ENCODE results near the gene CDKN2D.

The CDKN2D gene

GRCh38 chr19:10520652-10521318 is 48.0 kb downstream of the CDKN2D start:
- no peak for DNase-seq (ENCODE audit: low spot score)

DNA sequence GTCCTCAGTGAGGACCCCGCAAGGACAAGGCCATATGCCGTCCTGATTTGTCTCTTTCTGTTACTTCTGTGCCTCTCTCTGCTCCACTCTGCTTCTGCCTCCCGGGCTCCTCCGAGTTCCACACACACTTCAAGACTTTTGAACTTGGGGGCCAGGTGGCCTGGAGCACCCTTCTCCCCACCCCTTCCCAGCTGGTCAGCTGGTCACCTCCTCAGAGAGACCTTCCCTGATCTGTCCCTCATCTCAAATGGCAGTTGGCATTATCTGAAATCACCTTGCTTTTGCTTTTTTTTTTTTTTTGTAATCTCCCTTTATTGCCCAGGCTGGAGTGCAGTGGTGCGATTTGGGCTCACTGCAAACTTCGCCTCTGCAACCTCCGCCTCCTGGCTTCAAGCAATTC is 49.4 kb downstream of the CDKN2D start:
- no peak for DNase-seq (ENCODE audit: low spot score)

DNA sequence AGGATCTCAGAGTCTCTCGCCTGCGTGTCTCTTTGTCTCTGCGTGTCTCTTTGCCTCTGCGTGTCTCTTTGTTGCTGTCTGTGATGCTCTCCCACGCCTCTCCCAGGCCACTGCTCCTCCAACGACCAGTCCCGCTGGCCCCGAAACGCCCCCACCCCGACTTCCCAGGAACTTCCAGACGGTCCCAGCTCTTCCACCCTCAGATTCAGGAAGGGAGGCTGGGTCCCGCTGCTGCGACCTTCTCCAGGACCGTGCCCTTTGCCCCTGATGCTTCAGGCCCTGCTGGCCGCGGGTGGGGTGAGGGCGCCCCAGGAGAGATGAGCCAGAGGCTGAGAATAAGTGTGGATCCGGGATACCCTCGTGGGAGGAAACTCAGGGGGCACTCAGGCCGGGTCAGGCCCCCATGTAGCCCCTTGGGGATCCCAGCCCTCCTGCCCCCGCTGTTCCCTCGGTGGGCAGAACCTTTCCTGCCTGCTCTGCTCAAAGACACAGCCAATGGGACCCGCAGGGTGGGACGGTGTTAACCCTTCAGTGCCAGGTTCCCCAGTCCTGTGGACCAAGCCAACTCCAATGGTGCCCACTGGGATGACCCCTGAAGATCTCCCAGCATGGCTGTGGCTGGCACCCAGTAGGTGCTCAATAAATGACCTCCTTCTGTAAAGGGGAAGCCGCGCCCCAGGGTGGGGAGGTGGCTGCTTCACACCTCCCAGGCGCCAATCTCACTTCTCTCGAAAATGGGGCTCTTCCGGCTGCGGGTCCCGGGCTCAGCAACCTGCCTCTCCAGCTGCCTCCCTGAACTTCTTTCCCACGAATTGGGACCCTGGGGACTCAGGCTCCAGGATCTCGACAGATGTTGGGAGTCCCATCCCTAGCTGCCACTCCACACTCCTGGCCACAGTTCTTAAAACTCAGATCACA is 50.1 kb downstream of the CDKN2D start:
- DNase-seq (ENCODE audit: low spot score) = no peak

DNA sequence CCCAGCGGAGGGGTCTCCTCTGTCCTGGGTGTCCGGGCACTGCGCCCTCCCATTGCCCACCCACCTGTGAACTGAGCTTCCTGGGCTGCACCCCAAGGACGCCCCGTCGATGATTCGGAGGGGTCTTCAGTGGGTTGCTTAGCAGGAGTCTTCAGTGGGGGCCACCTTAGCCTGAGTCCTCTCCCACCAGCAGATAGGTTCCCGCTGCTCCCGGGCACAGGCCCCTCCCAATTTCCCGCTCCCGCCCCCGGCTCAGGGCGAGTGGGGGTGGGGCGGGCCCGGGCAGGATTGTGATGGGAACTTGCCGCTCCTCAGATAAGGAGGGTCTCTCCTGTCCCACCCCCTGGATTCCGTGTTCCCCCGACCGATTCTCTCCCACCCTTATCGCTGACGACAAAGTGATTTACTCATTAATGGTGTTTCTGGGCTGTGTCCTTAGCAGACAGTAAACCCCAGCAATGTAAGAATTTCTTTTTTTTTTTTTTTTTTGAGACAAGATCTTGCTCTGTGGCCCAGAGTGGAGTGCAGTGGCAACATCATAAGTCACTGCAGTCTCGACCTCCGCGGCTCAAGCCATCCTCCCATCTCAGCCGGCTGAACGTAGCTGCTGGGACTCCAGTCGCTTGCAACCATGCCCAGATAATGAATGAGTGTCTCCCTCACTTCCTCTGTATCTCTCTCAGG is 50.9 kb downstream of the CDKN2D start:
- DNase-seq (ENCODE audit: low spot score) = peak; percentile 13

DNA sequence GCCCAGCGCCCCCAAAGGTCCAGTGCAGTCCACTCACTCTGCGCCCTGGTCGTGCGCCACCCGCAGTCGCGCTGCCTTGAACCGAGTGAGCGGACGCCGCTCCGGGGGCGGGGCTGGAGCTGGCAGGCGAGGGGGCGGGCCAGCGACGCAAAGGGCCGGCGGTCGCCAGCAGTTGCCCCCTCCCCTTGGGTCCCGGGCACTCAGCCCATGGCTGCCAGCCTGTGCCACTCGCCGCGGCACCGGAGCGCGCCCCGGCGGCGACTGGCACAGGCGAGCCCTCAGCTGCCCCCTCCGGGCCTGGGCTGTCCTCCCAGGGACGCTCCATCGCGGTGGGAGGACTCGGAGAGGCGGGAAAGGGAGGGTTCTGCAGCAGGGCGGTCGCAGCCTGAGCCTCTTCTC is 51.4 kb downstream of the CDKN2D start, which contains the start of gene S1PR5:
Gene S1PR5 (minus strand): TSS at position 87 of the 399 bp plus-strand sequence. CDS start 2,436 bp downstream, outside the sequence.
- DNase-seq (ENCODE audit: low spot score) = no peak

- DNase-seq (ENCODE audit: low spot score) = no peak
These were observed 52.0 kb downstream of the CDKN2D start for GRCh38 chr19:10516671-10517286.

Data from kidney tubule cell (primary cell).